Activated CD4-positive, CD25-positive, alpha-beta regulatory T cell treated with anti-CD3 and anti-CD28 coated beads, Interleukin-2, amount 50 U/mL, for 24 hours (primary cell): ENCODE results near the gene CLDN7.
A peak's percentile ranks its signal among the peaks of the same experiment; 100 is the strongest.

Source experiments
- ATAC-seq, 2 donors: fragments of 150-1000 bp; cut with Tn5 transposase; one replicate each; pipeline ENCODE4 v1.10.0; 2021; ENCODE audit warnings: mild to moderate bottlenecking in 1 of 2, moderate library complexity in 1 of 2

The CLDN7 gene

GRCh38 chr17:7218166-7218565, 44.1 kb downstream of the CLDN7 start:
- no peak for ATAC-seq

- ATAC-seq = no peak
These were observed 44.9 kb downstream of the CLDN7 start for GRCh38 chr17:7217113-7217987.

GRCh38 chr17:7216242-7217112, 45.8 kb downstream of the CLDN7 start:
- ATAC-seq = no peak

GRCh38 chr17:7215652-7216180, 46.6 kb downstream of the CLDN7 start:
- no peak for ATAC-seq

GRCh38 chr17:7215136-7215638, 47.1 kb downstream of the CLDN7 start:
- ATAC-seq = no peak

GRCh38 chr17:7214300-7215135, 47.8 kb downstream of the CLDN7 start:
- peak; percentile 78 to 81 for ATAC-seq

GRCh38 chr17:7213895-7214299, 48.4 kb downstream of the CLDN7 start:
- no peak for ATAC-seq

GRCh38 chr17:7211491-7212273, 50.6 kb downstream of the CLDN7 start:
- no peak for ATAC-seq
